Panc1 (cell line): ENCODE measurements around the gene CALHM3. TPM values are rescaled to one million over a fixed set of nuclear protein-coding genes. Genes with fewer than 3 reads are reported as not detected.

Source experiments
- ATAC-seq: fragments of 200-7000 bp; cut with Tn5 transposase; 2 replicates; pipeline ENCODE4 v1.9.1; 2020; ENCODE audit warnings: mild to moderate bottlenecking, moderate library complexity
- BruUV-seq: library from RNA; stranded (reverse); fragments of 400-500 nt; replicated peaks from 2 replicates; lab custom pipeline; 2021; lab: Mats Ljungman, UMichigan
- CTCF ChIA-PET: fragments of 300-600 bp; sonication (Branson Sonifier 250); formaldehyde crosslinking; loops from one replicate; lab custom pipeline; 2022; ENCODE audit warnings: antibody characterized with exemption; lab: Charles Lee
- POLR2A ChIA-PET: fragments of 300-600 bp; sonication (Branson Sonifier 250); formaldehyde crosslinking; loops from one replicate; lab custom pipeline; 2022; ENCODE audit warnings: antibody characterized with exemption; lab: Charles Lee
- DNase-seq: peaks from one replicate; pipeline ENCODE4 v3.0.0-alpha.2; 2010; ENCODE audit warnings: low read depth, low spot score
- H3K27ac ChIP-seq: 2 replicates; pipeline ENCODE4 v1.5.1; 2011; ENCODE audit warnings: mild to moderate bottlenecking, low read length, inconsistent platforms
- H3K27me3 ChIP-seq: fragments of 200-500 bp; sonication (Bioruptor generic); 2 replicates; pipeline ENCODE4 v1.6.0; 2014; ENCODE audit warnings: low read length, inconsistent platforms; ENCODE audit not compliant: control insufficient read depth, insufficient read depth
- H3K36me3 ChIP-seq: fragments of 200-500 bp; sonication (Bioruptor generic); 2 replicates; pipeline ENCODE4 v1.5.1; 2014; ENCODE audit warnings: inconsistent platforms, mild to moderate bottlenecking, low read length, moderate library complexity; ENCODE audit not compliant: control insufficient read depth, insufficient read depth
- H3K4me1 ChIP-seq: 2 replicates; pipeline ENCODE4 v1.5.1; 2011; ENCODE audit warnings: inconsistent platforms, mild to moderate bottlenecking, low read length, moderate library complexity; ENCODE audit not compliant: control insufficient read depth, insufficient read depth
- H3K4me3 ChIP-seq, 2 experiments: 2 replicates each; pipeline ENCODE4 v1.5.1; 2011 to 2012; ENCODE audit warnings: low read depth in 2 of 2, low read length in 2 of 2, mild to moderate bottlenecking in 2 of 2, inconsistent platforms in 1 of 2, moderate library complexity in 1 of 2
- H3K9me3 ChIP-seq: fragments of 200-500 bp; sonication (Bioruptor generic); 2 replicates; pipeline ENCODE4 v1.5.1; 2014; ENCODE audit warnings: low read depth, mild to moderate bottlenecking, inconsistent platforms, low read length, moderate library complexity; ENCODE audit not compliant: control insufficient read depth, insufficient read depth
- POLR2AphosphoS5 ChIP-seq: IDR thresholded peaks from 2 replicates; pipeline ENCODE4 v1.6.1; 2012; ENCODE audit warnings: mild to moderate bottlenecking, low read depth, low read length, moderate library complexity
- SIN3A ChIP-seq: IDR thresholded peaks from 2 replicates; pipeline ENCODE4 v1.6.1; 2012; ENCODE audit warnings: low read depth, mild to moderate bottlenecking, low read length, moderate library complexity, borderline replicate concordance; ENCODE audit not compliant: insufficient read depth
- TCF7L2 ChIP-seq: IDR thresholded peaks from 2 replicates; pipeline ENCODE4 v1.6.1; 2011; ENCODE audit warnings: mild to moderate bottlenecking, low read depth, low read length, inconsistent platforms
- in situ Hi-C: cut with HindIII; loops from 2 replicates; pipeline ENCODE4 v1.10.0; 2016; ENCODE audit warnings: low sequenced_read_pairs, low pct_unique_long_range_greater_than_20kb
- intact Hi-C: fragments of 100-400 bp; cut with micrococcal nuclease; formaldehyde crosslinking; loops from one replicate; pipeline ENCODE4 v1.10.0; 2022; ENCODE audit not compliant: unreplicated experiment
- total RNA-seq: library from RNA; stranded (reverse); gene quantifications from one replicate; pipeline ENCODE4 v1.2.1, GENCODE V29; 2021; ENCODE audit not compliant: unreplicated experiment
- TF ChIP-seq, protein P1 (sequence below): fragments of 450-650 bp; IDR thresholded peaks from 2 replicates; pipeline ENCODE4 v1.5.1; 2017; ENCODE audit warnings: mild to moderate bottlenecking
- TF ChIP-seq, protein P2 (sequence below), 2 experiments: IDR thresholded peaks; 2 replicates each; pipeline ENCODE4 v1.6.1; 2011 to 2012; ENCODE audit warnings: low read depth in 2 of 2, control low read depth in 1 of 2, low read length in 1 of 2, mild to moderate bottlenecking in 1 of 2, moderate library complexity in 1 of 2; ENCODE audit not compliant: insufficient read depth in 1 of 2

Gene CALHM3
- total RNA-seq, 1 experiment from 2014 or later, result not detected

DNA sequence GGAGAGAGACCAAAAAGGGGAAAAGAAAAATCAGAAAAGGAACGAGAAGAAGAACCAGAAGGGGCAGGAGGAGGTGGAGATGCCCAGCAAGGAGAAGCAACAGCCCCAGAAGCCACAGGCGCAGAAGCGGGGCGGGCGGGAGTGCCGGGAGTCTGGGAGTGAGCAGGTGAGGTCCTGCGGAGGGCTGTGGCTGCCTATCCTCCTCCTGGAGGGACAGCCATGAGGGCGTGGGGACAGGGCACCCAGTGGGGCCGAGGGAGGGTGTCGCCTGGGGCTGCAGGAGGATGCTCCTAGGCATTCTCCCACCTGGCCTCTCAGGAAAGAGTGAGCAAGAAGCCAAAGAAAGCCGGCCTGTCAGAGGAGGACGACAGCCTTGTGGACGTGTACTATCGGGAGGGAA is 38.6 kb downstream of the CALHM3 start:
- no TSS peak for BruUV-seq
- in situ Hi-C loops, result no loop called here

DNA sequence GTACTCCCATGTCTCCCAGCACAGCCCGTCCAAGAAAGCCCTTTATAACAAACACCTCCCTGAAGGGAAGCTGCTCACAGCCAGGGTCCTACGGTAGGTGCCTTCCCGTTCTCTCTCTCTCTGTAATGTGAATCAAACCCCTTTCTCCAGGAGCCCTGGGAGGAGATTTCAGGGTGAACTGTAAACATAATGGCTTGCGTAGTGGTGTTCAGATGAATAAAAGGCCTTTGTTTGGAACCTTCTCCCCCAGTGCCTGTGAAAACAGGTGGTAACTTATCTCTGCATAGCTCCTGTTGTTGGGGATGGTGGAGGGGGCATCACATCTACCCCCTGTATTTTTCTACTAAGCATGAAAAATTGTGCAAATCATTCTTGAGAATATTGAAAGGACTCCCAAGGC is 39.3 kb downstream of the CALHM3 start:
- ChIA-PET POLR2A (no interaction called here), CTCF (no interaction called here)
- intact Hi-C loops (no loop called here), in situ Hi-C loops (no loop called here)
- Histone ChIP-seq H3K36me3 (peaks cover 46% of the 10 kb centered on the region), H3K4me3 (no peak overlapping the region), H3K27me3 (no peaks in the 10 kb centered on the region), H3K4me1 (no peaks in the 10 kb centered on the region), H3K9me3 (no peaks in the 10 kb centered on the region), H3K27ac (no peak overlapping the region)
- TSS peak; percentile 35 for BruUV-seq
- no peak for TF ChIP-seq POLR2AphosphoS5
- TF ChIP-seq, protein P1, sequence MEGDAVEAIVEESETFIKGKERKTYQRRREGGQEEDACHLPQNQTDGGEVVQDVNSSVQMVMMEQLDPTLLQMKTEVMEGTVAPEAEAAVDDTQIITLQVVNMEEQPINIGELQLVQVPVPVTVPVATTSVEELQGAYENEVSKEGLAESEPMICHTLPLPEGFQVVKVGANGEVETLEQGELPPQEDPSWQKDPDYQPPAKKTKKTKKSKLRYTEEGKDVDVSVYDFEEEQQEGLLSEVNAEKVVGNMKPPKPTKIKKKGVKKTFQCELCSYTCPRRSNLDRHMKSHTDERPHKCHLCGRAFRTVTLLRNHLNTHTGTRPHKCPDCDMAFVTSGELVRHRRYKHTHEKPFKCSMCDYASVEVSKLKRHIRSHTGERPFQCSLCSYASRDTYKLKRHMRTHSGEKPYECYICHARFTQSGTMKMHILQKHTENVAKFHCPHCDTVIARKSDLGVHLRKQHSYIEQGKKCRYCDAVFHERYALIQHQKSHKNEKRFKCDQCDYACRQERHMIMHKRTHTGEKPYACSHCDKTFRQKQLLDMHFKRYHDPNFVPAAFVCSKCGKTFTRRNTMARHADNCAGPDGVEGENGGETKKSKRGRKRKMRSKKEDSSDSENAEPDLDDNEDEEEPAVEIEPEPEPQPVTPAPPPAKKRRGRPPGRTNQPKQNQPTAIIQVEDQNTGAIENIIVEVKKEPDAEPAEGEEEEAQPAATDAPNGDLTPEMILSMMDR, result no peak
- TF ChIP-seq, protein P2, sequence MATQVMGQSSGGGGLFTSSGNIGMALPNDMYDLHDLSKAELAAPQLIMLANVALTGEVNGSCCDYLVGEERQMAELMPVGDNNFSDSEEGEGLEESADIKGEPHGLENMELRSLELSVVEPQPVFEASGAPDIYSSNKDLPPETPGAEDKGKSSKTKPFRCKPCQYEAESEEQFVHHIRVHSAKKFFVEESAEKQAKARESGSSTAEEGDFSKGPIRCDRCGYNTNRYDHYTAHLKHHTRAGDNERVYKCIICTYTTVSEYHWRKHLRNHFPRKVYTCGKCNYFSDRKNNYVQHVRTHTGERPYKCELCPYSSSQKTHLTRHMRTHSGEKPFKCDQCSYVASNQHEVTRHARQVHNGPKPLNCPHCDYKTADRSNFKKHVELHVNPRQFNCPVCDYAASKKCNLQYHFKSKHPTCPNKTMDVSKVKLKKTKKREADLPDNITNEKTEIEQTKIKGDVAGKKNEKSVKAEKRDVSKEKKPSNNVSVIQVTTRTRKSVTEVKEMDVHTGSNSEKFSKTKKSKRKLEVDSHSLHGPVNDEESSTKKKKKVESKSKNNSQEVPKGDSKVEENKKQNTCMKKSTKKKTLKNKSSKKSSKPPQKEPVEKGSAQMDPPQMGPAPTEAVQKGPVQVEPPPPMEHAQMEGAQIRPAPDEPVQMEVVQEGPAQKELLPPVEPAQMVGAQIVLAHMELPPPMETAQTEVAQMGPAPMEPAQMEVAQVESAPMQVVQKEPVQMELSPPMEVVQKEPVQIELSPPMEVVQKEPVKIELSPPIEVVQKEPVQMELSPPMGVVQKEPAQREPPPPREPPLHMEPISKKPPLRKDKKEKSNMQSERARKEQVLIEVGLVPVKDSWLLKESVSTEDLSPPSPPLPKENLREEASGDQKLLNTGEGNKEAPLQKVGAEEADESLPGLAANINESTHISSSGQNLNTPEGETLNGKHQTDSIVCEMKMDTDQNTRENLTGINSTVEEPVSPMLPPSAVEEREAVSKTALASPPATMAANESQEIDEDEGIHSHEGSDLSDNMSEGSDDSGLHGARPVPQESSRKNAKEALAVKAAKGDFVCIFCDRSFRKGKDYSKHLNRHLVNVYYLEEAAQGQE (IDR thresholded peaks at IDR 0.05; ENCODE audit: insufficient read depth in 1 of 2, low read depth in 2 of 2, low read length in 1 of 2), result no peak
- TF ChIP-seq TCF7L2, result no peak
- TF ChIP-seq SIN3A, result no peak
- DNase-seq, result no peak
- no peak for ATAC-seq

More for the DNA sequence above, 38.6 kb downstream of the CALHM3 start:
- CTCF ChIA-PET, result no interaction called here
- no peaks in the 10 kb centered on the region for H3K9me3 ChIP-seq
- ATAC-seq (no peak), DNase-seq (no peak)
- no peak overlapping the region for H3K4me3 ChIP-seq
- H3K27ac ChIP-seq, result no peak overlapping the region
- no peak for TF ChIP-seq TCF7L2
- no peak for TF ChIP-seq SIN3A
- TF ChIP-seq POLR2AphosphoS5, result no peak
- TF ChIP-seq, protein P2 (IDR thresholded peaks at IDR 0.05; ENCODE audit: insufficient read depth in 1 of 2, low read depth in 2 of 2, low read length in 1 of 2), result no peak
- TF ChIP-seq, protein P1, result no peak
- no peaks in the 10 kb centered on the region for H3K27me3 ChIP-seq
- H3K36me3 ChIP-seq, result peaks cover 44% of the 10 kb centered on the region
- H3K4me1 ChIP-seq, result no peaks in the 10 kb centered on the region
- POLR2A ChIA-PET, result no interaction called here
- intact Hi-C loops, result no loop called here
